ENCODE measurements around the gene GOLGA6L9.
"Not testable (repeated sequence)": the region's sequence is repeated elsewhere in the genome, so short reads cannot be mapped to it uniquely, and the experiment has no call there.

Gene GOLGA6L9
- long read RNA-seq, partial matches to known transcripts: 2 of 3 reads
- long read RNA-seq, other reads (novel, unspliced or antisense): 1 of 3 reads

GRCh38 chr15:82429693-82430092 lies at the start of gene GOLGA6L9:
TSS of gene GOLGA6L9 (plus strand) at chr15:82429816. CDS start at chr15:82430080, 264 bp downstream.
- not testable (repeated sequence) for H3K27me3 ChIP-seq (ENCODE audit: insufficient read depth, poor library complexity, severe bottlenecking); H3K27ac ChIP-seq (replicated peaks); H3K4me3 ChIP-seq (replicated peaks; ENCODE audit: insufficient read depth, low read length); DNase-seq (ENCODE audit: low read depth in 1 of 2, low spot score in 1 of 2)

- not testable (repeated sequence) for H3K27me3 ChIP-seq (ENCODE audit: insufficient read depth, poor library complexity, severe bottlenecking); H3K4me3 ChIP-seq (replicated peaks; ENCODE audit: insufficient read depth, low read length); DNase-seq (ENCODE audit: low read depth in 1 of 2, low spot score in 1 of 2); H3K27ac ChIP-seq (replicated peaks)
These were observed 48.2 kb upstream of the GOLGA6L9 start for GRCh38 chr15:82381330-82381955.

- H3K27ac ChIP-seq (replicated peaks); H3K4me3 ChIP-seq (replicated peaks; ENCODE audit: insufficient read depth, low read length); H3K27me3 ChIP-seq (ENCODE audit: insufficient read depth, poor library complexity, severe bottlenecking); DNase-seq (ENCODE audit: low read depth in 1 of 2, low spot score in 1 of 2): not testable (repeated sequence)
These were observed 42.4 kb upstream of the GOLGA6L9 start for GRCh38 chr15:82387209-82387608.

GRCh38 chr15:82390152-82390551 lies 39.5 kb upstream of the GOLGA6L9 start:
- not testable (repeated sequence) for H3K27me3 ChIP-seq (ENCODE audit: insufficient read depth, poor library complexity, severe bottlenecking); H3K4me3 ChIP-seq (replicated peaks; ENCODE audit: insufficient read depth, low read length); DNase-seq (ENCODE audit: low read depth in 1 of 2, low spot score in 1 of 2); H3K27ac ChIP-seq (replicated peaks)

GRCh38 chr15:82392077-82392476 lies 37.5 kb upstream of the GOLGA6L9 start:
- not testable (repeated sequence) for H3K27me3 ChIP-seq (ENCODE audit: insufficient read depth, poor library complexity, severe bottlenecking); DNase-seq (ENCODE audit: low read depth in 1 of 2, low spot score in 1 of 2); H3K4me3 ChIP-seq (replicated peaks; ENCODE audit: insufficient read depth, low read length); H3K27ac ChIP-seq (replicated peaks)

GRCh38 chr15:82393671-82394070 lies 35.9 kb upstream of the GOLGA6L9 start:
- TF ChIP-seq SPI1 (IDR thresholded peaks at IDR 0.05; ENCODE audit: borderline replicate concordance, low read depth) (no peak), REST (IDR thresholded peaks at IDR 0.05; ENCODE audit: insufficient replicate concordance, low read depth) (no peak), GABPA (IDR thresholded peaks at IDR 0.05; ENCODE audit: low read depth) (no peak)
- no peak for DNase-seq (ENCODE audit: low read depth in 1 of 2, low spot score in 1 of 2)
- no peak overlapping the region for H3K4me3 ChIP-seq (replicated peaks; ENCODE audit: insufficient read depth, low read length)
- H3K27ac ChIP-seq (replicated peaks): no peak overlapping the region
- no peaks in the 10 kb centered on the region for H3K27me3 ChIP-seq (ENCODE audit: insufficient read depth, poor library complexity, severe bottlenecking)

- H3K27ac ChIP-seq (replicated peaks); H3K27me3 ChIP-seq (ENCODE audit: insufficient read depth, poor library complexity, severe bottlenecking); DNase-seq (ENCODE audit: low read depth in 1 of 2, low spot score in 1 of 2); H3K4me3 ChIP-seq (replicated peaks; ENCODE audit: insufficient read depth, low read length): not testable (repeated sequence)
These were observed 33.8 kb upstream of the GOLGA6L9 start for GRCh38 chr15:82395788-82396187.

- Histone ChIP-seq H3K27ac (replicated peaks) (no peak overlapping the region), H3K27me3 (ENCODE audit: insufficient read depth, poor library complexity, severe bottlenecking) (no peaks in the 10 kb centered on the region), H3K4me3 (replicated peaks; ENCODE audit: insufficient read depth, low read length) (no peak overlapping the region)
- no peak for DNase-seq (ENCODE audit: low read depth in 1 of 2, low spot score in 1 of 2)
- no peak for TF ChIP-seq REST (IDR thresholded peaks at IDR 0.05; ENCODE audit: insufficient replicate concordance, low read depth)
- TF ChIP-seq POLR2AphosphoS5 (IDR thresholded peaks at IDR 0.05; ENCODE audit: low read depth): no peak
- TF ChIP-seq CTCF (IDR thresholded peaks at IDR 0.05; ENCODE audit: insufficient read depth, low read length): no peak
- TF ChIP-seq GABPA (IDR thresholded peaks at IDR 0.05; ENCODE audit: low read depth): no peak
- no peak for TF ChIP-seq SPI1 (IDR thresholded peaks at IDR 0.05; ENCODE audit: borderline replicate concordance, low read depth)
These were observed 31.8 kb upstream of the GOLGA6L9 start for GRCh38 chr15:82397817-82398216.
